Stomach (tissue), 4 donors: Measurements from ENCODE around the gene ZNF554.

Source experiments
- EP300 ChIP-seq: sonication (generic); formaldehyde crosslinking; IDR thresholded peaks from one replicate; pipeline ENCODE4 v1.6.1; 2017; ENCODE audit warnings: antibody characterized with exemption
- POLR2A ChIP-seq, 4 donors: fragments of 450-650 bp; IDR thresholded peaks; one replicate each; pipeline ENCODE4 v1.6.1; 2016; ENCODE audit warnings: antibody characterized with exemption in 4 of 4, control low read depth in 2 of 4, mild to moderate bottlenecking in 1 of 4, moderate library complexity in 1 of 4
- TF ChIP-seq, protein P1 (sequence below), 7 experiments: fragments of 450-650 bp in 4 of 7; fragments of 200-600 bp in 3 of 7; sonication (generic) in 3 of 7; IDR thresholded peaks; one replicate each; pipeline ENCODE4 v1.5.1; 2016 to 2019; ENCODE audit warnings: antibody characterized with exemption in 7 of 7, control low read depth in 2 of 7, mild to moderate bottlenecking in 1 of 7

DNA sequence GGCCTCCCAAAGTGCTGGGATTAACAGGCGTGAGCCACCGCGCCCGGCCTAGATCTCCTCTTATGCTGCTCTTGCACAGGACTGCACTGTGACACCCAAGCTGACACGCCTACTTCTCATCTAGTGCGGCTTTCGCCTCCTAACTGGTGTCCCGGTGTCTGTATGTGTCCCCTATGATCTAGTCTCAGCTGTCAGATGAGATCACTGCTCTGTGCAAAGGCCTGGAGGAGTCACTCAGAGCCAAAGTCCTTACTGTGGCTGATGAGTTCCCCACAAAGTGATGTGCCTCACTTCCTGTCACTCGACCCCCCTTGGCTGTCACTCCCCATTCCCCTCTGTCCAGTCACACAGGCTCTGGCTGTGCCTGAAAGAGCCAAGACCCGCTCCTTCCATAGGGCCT is 50.0 kb downstream of the ZNF554 start:
- TF ChIP-seq POLR2A (IDR thresholded peaks at IDR 0.05) (no peak), EP300 (no peak)
- TF ChIP-seq, protein P1, sequence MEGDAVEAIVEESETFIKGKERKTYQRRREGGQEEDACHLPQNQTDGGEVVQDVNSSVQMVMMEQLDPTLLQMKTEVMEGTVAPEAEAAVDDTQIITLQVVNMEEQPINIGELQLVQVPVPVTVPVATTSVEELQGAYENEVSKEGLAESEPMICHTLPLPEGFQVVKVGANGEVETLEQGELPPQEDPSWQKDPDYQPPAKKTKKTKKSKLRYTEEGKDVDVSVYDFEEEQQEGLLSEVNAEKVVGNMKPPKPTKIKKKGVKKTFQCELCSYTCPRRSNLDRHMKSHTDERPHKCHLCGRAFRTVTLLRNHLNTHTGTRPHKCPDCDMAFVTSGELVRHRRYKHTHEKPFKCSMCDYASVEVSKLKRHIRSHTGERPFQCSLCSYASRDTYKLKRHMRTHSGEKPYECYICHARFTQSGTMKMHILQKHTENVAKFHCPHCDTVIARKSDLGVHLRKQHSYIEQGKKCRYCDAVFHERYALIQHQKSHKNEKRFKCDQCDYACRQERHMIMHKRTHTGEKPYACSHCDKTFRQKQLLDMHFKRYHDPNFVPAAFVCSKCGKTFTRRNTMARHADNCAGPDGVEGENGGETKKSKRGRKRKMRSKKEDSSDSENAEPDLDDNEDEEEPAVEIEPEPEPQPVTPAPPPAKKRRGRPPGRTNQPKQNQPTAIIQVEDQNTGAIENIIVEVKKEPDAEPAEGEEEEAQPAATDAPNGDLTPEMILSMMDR (IDR thresholded peaks at IDR 0.05) = no peak
